Measurements from ENCODE around the gene CCDC158.

GRCh38 chr4:76381986-76382385 lies 39.0 kb downstream of the CCDC158 start:
- TF ChIP-seq CTCF (IDR thresholded peaks at IDR 0.05) (no peak), EZH2 (IDR thresholded peaks at IDR 0.05; ENCODE audit: borderline replicate concordance, insufficient read depth, low read depth, low read length, poor library complexity, severe bottlenecking) (no peak)

All from B cell (primary cell).